NCI-H146 treated with DMSO at 0.1 percent for 48 hours (cell line): ENCODE results near the gene OR11H7.
"Not testable (repeated sequence)": the region's sequence is repeated elsewhere in the genome, so short reads cannot be mapped to it uniquely, and the experiment has no call there.

ENCODE experiments used
- DNase-seq: peaks from one replicate; lab custom pipeline; 2025; ENCODE audit not compliant: unreplicated experiment; lab: John Stamatoyannopoulos, UW

The OR11H7 gene

GRCh38 chr14:20277409-20277808, 48.6 kb downstream of the OR11H7 start:
- no peak for DNase-seq

- no peak for DNase-seq
Measured at GRCh38 chr14:20278414-20278813, 49.6 kb downstream of the OR11H7 start.

GRCh38 chr14:20280265-20280664, 51.5 kb downstream of the OR11H7 start:
- DNase-seq: not testable (repeated sequence)
